Neural progenitor cell (in vitro differentiated cells): ENCODE measurements around the gene LACTBL1. TPM values are rescaled to one million over a fixed set of nuclear protein-coding genes. Genes with fewer than 3 reads are reported as not detected.

Source experiments
- DNase-seq: peaks from one replicate; pipeline ENCODE4 v3.0.0-alpha.2; 2016; ENCODE audit warnings: low spot score
- H2AFZ ChIP-seq: fragments of 200-600 bp; sonication (generic); replicated peaks from 2 replicates; pipeline ENCODE4 v1.6.1; 2016; ENCODE audit warnings: antibody characterized with exemption
- H3F3A ChIP-seq: fragments of 200-600 bp; sonication (generic); 2 replicates; pipeline ENCODE4 v1.6.1; 2016; ENCODE audit warnings: antibody characterized with exemption, low read depth
- H3K27ac ChIP-seq: fragments of 200-600 bp; sonication (generic); 2 replicates; pipeline ENCODE4 v1.5.1; 2016; ENCODE audit warnings: mild to moderate bottlenecking
- H3K27me3 ChIP-seq: fragments of 200-600 bp; sonication (generic); 2 replicates; pipeline ENCODE4 v1.6.1; 2016; ENCODE audit warnings: mild to moderate bottlenecking, moderate library complexity
- H3K36me3 ChIP-seq: fragments of 200-600 bp; sonication (generic); 2 replicates; pipeline ENCODE4 v1.5.1; 2016
- H3K4me1 ChIP-seq: fragments of 200-600 bp; sonication (generic); 2 replicates; pipeline ENCODE4 v1.6.1; 2016; ENCODE audit warnings: mixed run types
- H3K4me2 ChIP-seq: fragments of 200-600 bp; sonication (generic); 2 replicates; pipeline ENCODE4 v1.6.1; 2016
- H3K4me3 ChIP-seq: fragments of 200-600 bp; sonication (generic); 2 replicates; pipeline ENCODE4 v1.5.1; 2016
- H3K79me2 ChIP-seq: fragments of 200-600 bp; sonication (generic); 2 replicates; pipeline ENCODE4 v1.6.1; 2016; ENCODE audit warnings: low read depth
- H3K9ac ChIP-seq: fragments of 200-600 bp; sonication (generic); 2 replicates; pipeline ENCODE4 v1.6.1; 2016
- H3K9me3 ChIP-seq: fragments of 200-600 bp; sonication (generic); 2 replicates; pipeline ENCODE4 v1.5.1; 2016; ENCODE audit warnings: low read depth
- H4K20me1 ChIP-seq: fragments of 200-600 bp; sonication (generic); 2 replicates; pipeline ENCODE4 v1.6.1; 2016; ENCODE audit warnings: low read depth
- H3K27ac Mint-ChIP-seq: 3 replicates; pipeline ENCODE4 v1.8.0; 2021; ENCODE audit warnings: mixed read lengths
- H3K27me3 Mint-ChIP-seq: 2 replicates; pipeline ENCODE4 v1.8.0; 2022; ENCODE audit warnings: low read depth, mild to moderate bottlenecking, inconsistent platforms, moderate library complexity, mixed read lengths; ENCODE audit not compliant: insufficient read depth
- H3K36me3 Mint-ChIP-seq: 3 replicates; pipeline ENCODE4 v1.8.0; 2021; ENCODE audit warnings: mixed read lengths
- H3K4me1 Mint-ChIP-seq: 3 replicates; pipeline ENCODE4 v1.8.0; 2021; ENCODE audit warnings: mixed read lengths
- H3K4me3 Mint-ChIP-seq: 3 replicates; pipeline ENCODE4 v1.8.0; 2021; ENCODE audit warnings: mild to moderate bottlenecking, moderate library complexity, mixed read lengths
- H3K9me3 Mint-ChIP-seq: 3 replicates; pipeline ENCODE4 v1.8.0; 2020; ENCODE audit warnings: mixed read lengths
- CTCF ChIP-seq: fragments of 200-600 bp; sonication (generic); IDR thresholded peaks from 2 replicates; pipeline ENCODE4 v1.5.1; 2017; ENCODE audit warnings: antibody characterized with exemption, mild to moderate bottlenecking
- EZH2 ChIP-seq: fragments of 200-600 bp; sonication (generic); IDR thresholded peaks from 2 replicates; pipeline ENCODE4 v1.6.1; 2017; ENCODE audit warnings: antibody characterized with exemption, mild to moderate bottlenecking, moderate library complexity
- EZH2phosphoT487 ChIP-seq: fragments of 200-600 bp; sonication (generic); IDR thresholded peaks from 2 replicates; pipeline ENCODE4 v1.6.1; 2017; ENCODE audit warnings: antibody characterized with exemption
- total RNA-seq: library from RNA; depleted of rRNA; stranded (reverse); fragments of >200 nt; gene quantifications from 2 replicates; pipeline ENCODE4 v1.2.3, GENCODE V29; 2015; ENCODE audit warnings: low replicate concordance

Gene LACTBL1
- total RNA-seq, 1 donor from 2014 or later, result not detected

- no peak overlapping the region for H2AFZ ChIP-seq
- Mint-ChIP-seq H3K36me3 (peaks cover 3% of the 10 kb centered on the region), H3K27ac (no peak overlapping the region), H3K27me3 (peaks cover 4% of the 10 kb centered on the region), H3K9me3 (no peaks in the 10 kb centered on the region), H3K4me3 (no peak overlapping the region), H3K4me1 (peaks cover 29% of the 10 kb centered on the region)
- no peak overlapping the region for H3K4me3 ChIP-seq
- no peaks in the 10 kb centered on the region for H3K27me3 ChIP-seq
- no peak overlapping the region for H3K4me2 ChIP-seq
- H3K36me3 ChIP-seq, result no peaks in the 10 kb centered on the region
- H3K9me3 ChIP-seq, result no peaks in the 10 kb centered on the region
- H4K20me1 ChIP-seq, result peaks cover 10% of the 10 kb centered on the region
- no peak for TF ChIP-seq CTCF
- no peak for TF ChIP-seq EZH2
- TF ChIP-seq EZH2phosphoT487, result no peak
- no peak for DNase-seq
- H3F3A ChIP-seq, result no peaks in the 10 kb centered on the region
- no peak overlapping the region for H3K9ac ChIP-seq
- H3K27ac ChIP-seq, result no peak overlapping the region
- peaks cover 15% of the 10 kb centered on the region for H3K4me1 ChIP-seq
- no peaks in the 10 kb centered on the region for H3K79me2 ChIP-seq
These were observed 58.5 kb downstream of the LACTBL1 start for GRCh38 chr1:22914156-22914555.

- Mint-ChIP-seq H3K36me3 (peaks cover 7% of the 10 kb centered on the region), H3K4me3 (no peak overlapping the region), H3K27ac (no peak overlapping the region), H3K4me1 (peaks cover 26% of the 10 kb centered on the region), H3K27me3 (peaks cover 4% of the 10 kb centered on the region), H3K9me3 (no peaks in the 10 kb centered on the region)
- Histone ChIP-seq H3K9ac (no peak overlapping the region), H3K4me2 (no peak overlapping the region), H3K4me1 (peaks cover 14% of the 10 kb centered on the region), H3K27ac (no peak overlapping the region), H3K4me3 (no peak overlapping the region), H3K9me3 (no peaks in the 10 kb centered on the region), H4K20me1 (peaks cover 10% of the 10 kb centered on the region), H2AFZ (no peak overlapping the region), H3F3A (no peaks in the 10 kb centered on the region), H3K79me2 (no peaks in the 10 kb centered on the region), H3K27me3 (no peaks in the 10 kb centered on the region), H3K36me3 (no peaks in the 10 kb centered on the region)
- DNase-seq, result no peak
- TF ChIP-seq CTCF (no peak), EZH2phosphoT487 (no peak), EZH2 (no peak)
These were observed 59.1 kb downstream of the LACTBL1 start for GRCh38 chr1:22913421-22914141.

- H3K9ac ChIP-seq, result no peak overlapping the region
- H3K9me3 ChIP-seq, result no peaks in the 10 kb centered on the region
- H3K4me1 ChIP-seq, result peaks cover 12% of the 10 kb centered on the region
- Mint-ChIP-seq H3K4me3 (no peak overlapping the region), H3K36me3 (peaks cover 15% of the 10 kb centered on the region), H3K27me3 (peaks cover 4% of the 10 kb centered on the region), H3K27ac (no peak overlapping the region), H3K4me1 (peaks cover 18% of the 10 kb centered on the region), H3K9me3 (no peaks in the 10 kb centered on the region)
- no peaks in the 10 kb centered on the region for H3K27me3 ChIP-seq
- no peak for TF ChIP-seq CTCF
- no peak for TF ChIP-seq EZH2phosphoT487
- no peak for TF ChIP-seq EZH2
- DNase-seq, result no peak
- H3K4me2 ChIP-seq, result no peak overlapping the region
- no peak overlapping the region for H3K27ac ChIP-seq
- no peaks in the 10 kb centered on the region for H3K79me2 ChIP-seq
- no peak overlapping the region for H3K4me3 ChIP-seq
- no peaks in the 10 kb centered on the region for H3K36me3 ChIP-seq
- no peaks in the 10 kb centered on the region for H3F3A ChIP-seq
- H4K20me1 ChIP-seq, result peaks cover 10% of the 10 kb centered on the region
- no peak overlapping the region for H2AFZ ChIP-seq
These were observed 60.4 kb downstream of the LACTBL1 start for GRCh38 chr1:22912311-22912710.
